UCSD-AML1 (cell line): Measurements from ENCODE around the gene PRKCZ.

Experiments used
- DNase-seq: peaks from one replicate; lab custom pipeline; 2025; ENCODE audit not compliant: unreplicated experiment; lab: John Stamatoyannopoulos, UW

PRKCZ gene

GRCh38 chr1:2024887-2025286 lies 25.3 kb upstream of the PRKCZ start:
- no peak for DNase-seq

GRCh38 chr1:2025491-2025981 lies 24.7 kb upstream of the PRKCZ start:
- peak; percentile 77 for DNase-seq

GRCh38 chr1:2027961-2028583 lies 22.1 kb upstream of the PRKCZ start:
- no peak for DNase-seq

- DNase-seq = no peak
Measured at GRCh38 chr1:2028870-2029560, 21.2 kb upstream of the PRKCZ start.

GRCh38 chr1:2029561-2029960 lies 20.6 kb upstream of the PRKCZ start:
- no peak for DNase-seq

- no peak for DNase-seq
Measured at GRCh38 chr1:2030076-2030871, 19.9 kb upstream of the PRKCZ start.

GRCh38 chr1:2031546-2032540 lies 18.4 kb upstream of the PRKCZ start:
- no peak for DNase-seq

GRCh38 chr1:2032737-2033136 lies 17.5 kb upstream of the PRKCZ start:
- no peak for DNase-seq

GRCh38 chr1:2033165-2033564 lies 17.0 kb upstream of the PRKCZ start:
- no peak for DNase-seq

- DNase-seq = no peak
Measured at GRCh38 chr1:2036287-2036686, 13.9 kb upstream of the PRKCZ start.

GRCh38 chr1:2037314-2037979 lies 12.8 kb upstream of the PRKCZ start:
- no peak for DNase-seq

- no peak for DNase-seq
Measured at GRCh38 chr1:2038229-2038628, 12.0 kb upstream of the PRKCZ start.

GRCh38 chr1:2039251-2039650 lies 11.0 kb upstream of the PRKCZ start:
- no peak for DNase-seq

GRCh38 chr1:2041305-2041704 lies 8.9 kb upstream of the PRKCZ start:
- no peak for DNase-seq

- DNase-seq = no peak
Measured at GRCh38 chr1:2041887-2042286, 8.3 kb upstream of the PRKCZ start.

- no peak for DNase-seq
Measured at GRCh38 chr1:2042830-2043773, 7.1 kb upstream of the PRKCZ start.

GRCh38 chr1:2043886-2044285 lies 6.3 kb upstream of the PRKCZ start:
- DNase-seq = no peak

- DNase-seq = peak; percentile 81
Measured at GRCh38 chr1:2044510-2045319, 5.5 kb upstream of the PRKCZ start.
